ENCODE measurements around the gene TSNAXIP1. TPM values are rescaled to one million over a fixed set of nuclear protein-coding genes. Genes with fewer than 3 reads are reported as not detected.

The TSNAXIP1 gene
- total and polyA plus RNA-seq, 5 donors from 2014 or later, result 0.39 TPM; not detected in 4

GRCh38 chr16:67804853-67805542 lies 1.7 kb upstream of the TSNAXIP1 start:
- H3K36me3 ChIP-seq (ENCODE audit: control insufficient read depth, insufficient read depth, low read length), result peaks cover 8% of the 10 kb centered on the region
- Mint-ChIP-seq H3K27me3 (no peaks in the 10 kb centered on the region), H3K36me3 (peaks cover 19% of the 10 kb centered on the region), H3K4me3 (peak overlapping the region; percentile 92 to 99 (median 94)), H3K9me3 (no peaks in the 10 kb centered on the region), H3K27ac (peak overlapping the region in 2 of 3 donors; percentile 54 to 91), H3K4me1 (peaks cover 13 to 64% (median 42%) of the 10 kb centered on the region in 4 donors)
- no peak overlapping the region for H3K27ac ChIP-seq (ENCODE audit: insufficient read depth, low read length, poor library complexity, severe bottlenecking)
- ATAC-seq (ENCODE audit: low read depth in 2 of 2), result no peak
- H3K9me3 ChIP-seq (ENCODE audit: control insufficient read depth in 2 of 2, low read length in 2 of 2), result no peaks in the 10 kb centered on the region
- no peaks in the 10 kb centered on the region for H3K27me3 ChIP-seq (ENCODE audit: control insufficient read depth, insufficient read depth, low read length)
- peak in 1 of 3 donors; percentile 23 for DNase-seq
- H3K4me1 ChIP-seq (ENCODE audit: control insufficient read depth, insufficient read depth, low read length, poor library complexity, severe bottlenecking), result peaks cover 59% of the 10 kb centered on the region
- peak overlapping the region; percentile 80 for H3K4me3 ChIP-seq (ENCODE audit: low read depth, low read length)

- no peaks in the 10 kb centered on the region for H3K27me3 ChIP-seq (ENCODE audit: control insufficient read depth, insufficient read depth, low read length)
- ATAC-seq (ENCODE audit: low read depth in 2 of 2) (no peak), DNase-seq (peak in 1 of 3 donors; percentile 15)
- H3K36me3 ChIP-seq (ENCODE audit: control insufficient read depth, insufficient read depth, low read length), result peaks cover 7% of the 10 kb centered on the region
- Mint-ChIP-seq H3K4me3 (peak overlapping the region; percentile 92 to 99 (median 94)), H3K9me3 (no peaks in the 10 kb centered on the region), H3K4me1 (peaks cover 6 to 55% (median 34%) of the 10 kb centered on the region in 4 donors), H3K27ac (peak overlapping the region in 2 of 3 donors; percentile 86 to 91), H3K27me3 (no peaks in the 10 kb centered on the region), H3K36me3 (peaks cover 10% of the 10 kb centered on the region)
- H3K9me3 ChIP-seq (ENCODE audit: control insufficient read depth in 2 of 2, low read length in 2 of 2), result no peaks in the 10 kb centered on the region
- peak overlapping the region; percentile 80 for H3K4me3 ChIP-seq (ENCODE audit: low read depth, low read length)
- peak overlapping the region; percentile 78 for H3K27ac ChIP-seq (ENCODE audit: insufficient read depth, low read length, poor library complexity, severe bottlenecking)
- H3K4me1 ChIP-seq (ENCODE audit: control insufficient read depth, insufficient read depth, low read length, poor library complexity, severe bottlenecking), result peaks cover 53% of the 10 kb centered on the region
These were observed 816 bp upstream of the TSNAXIP1 start for GRCh38 chr16:67805718-67806427.

DNA sequence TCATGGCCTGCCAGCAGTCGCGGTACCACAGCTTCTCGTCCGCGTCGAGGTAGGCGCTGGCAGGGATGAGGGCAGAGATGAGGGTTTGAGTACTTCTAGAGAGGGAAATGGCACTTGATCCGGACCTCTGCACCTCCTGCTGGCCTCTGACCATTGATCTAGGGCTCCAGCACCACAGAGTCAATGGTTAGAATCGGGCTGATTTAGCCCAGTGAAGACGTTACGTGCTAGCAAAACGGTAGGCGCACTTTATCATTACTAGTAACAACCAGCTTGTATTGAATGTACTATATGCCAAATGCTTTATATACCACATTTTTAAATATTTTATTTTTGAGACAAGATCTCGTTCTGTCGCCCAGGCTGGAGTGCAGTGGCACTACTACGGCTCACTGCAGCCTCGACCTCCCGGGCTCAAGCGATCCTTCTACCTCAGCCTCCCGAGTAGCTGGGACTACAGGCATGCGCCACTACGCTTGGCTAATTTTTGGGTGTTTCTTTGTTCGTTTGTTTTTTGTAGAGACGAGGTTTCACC lies 526 bp downstream of the TSNAXIP1 start:
- Histone ChIP-seq H3K36me3 (ENCODE audit: control insufficient read depth, insufficient read depth, low read length) (peaks cover 7% of the 10 kb centered on the region), H3K4me3 (ENCODE audit: low read depth, low read length) (peak overlapping the region; percentile 72), H3K9me3 (ENCODE audit: control insufficient read depth in 2 of 2, low read length in 2 of 2) (no peaks in the 10 kb centered on the region), H3K27ac (ENCODE audit: insufficient read depth, low read length, poor library complexity, severe bottlenecking) (peak overlapping the region; percentile 78), H3K4me1 (ENCODE audit: control insufficient read depth, insufficient read depth, low read length, poor library complexity, severe bottlenecking) (peaks cover 40% of the 10 kb centered on the region), H3K27me3 (ENCODE audit: control insufficient read depth, insufficient read depth, low read length) (no peaks in the 10 kb centered on the region)
- Mint-ChIP-seq H3K9me3 (no peaks in the 10 kb centered on the region), H3K36me3 (peaks cover 5% of the 10 kb centered on the region), H3K4me1 (peaks cover 5 to 41% (median 23%) of the 10 kb centered on the region in 4 donors), H3K27me3 (no peaks in the 10 kb centered on the region), H3K27ac (peak overlapping the region; percentile 38 to 86 (median 62)), H3K4me3 (peak overlapping the region; percentile 92 to 99 (median 94))
- no peak for ATAC-seq (ENCODE audit: low read depth in 2 of 2)
- DNase-seq, result no peak

GRCh38 chr16:67811899-67812298 lies 5.2 kb downstream of the TSNAXIP1 start:
- Mint-ChIP-seq H3K4me1 (peaks cover 0 to 13% (median 4%) of the 10 kb centered on the region in 4 donors), H3K27ac (no peak overlapping the region), H3K4me3 (no peak overlapping the region), H3K9me3 (no peaks in the 10 kb centered on the region), H3K27me3 (peaks cover 4% of the 10 kb centered on the region), H3K36me3 (no peaks in the 10 kb centered on the region)
- Histone ChIP-seq H3K4me1 (ENCODE audit: control insufficient read depth, insufficient read depth, low read length, poor library complexity, severe bottlenecking) (peaks cover 8% of the 10 kb centered on the region), H3K27ac (ENCODE audit: insufficient read depth, low read length, poor library complexity, severe bottlenecking) (no peak overlapping the region), H3K4me3 (ENCODE audit: low read depth, low read length) (no peak overlapping the region), H3K27me3 (ENCODE audit: control insufficient read depth, insufficient read depth, low read length) (no peaks in the 10 kb centered on the region), H3K36me3 (ENCODE audit: control insufficient read depth, insufficient read depth, low read length) (no peaks in the 10 kb centered on the region), H3K9me3 (ENCODE audit: control insufficient read depth in 2 of 2, low read length in 2 of 2) (no peaks in the 10 kb centered on the region)
- DNase-seq (no peak), ATAC-seq (ENCODE audit: low read depth in 2 of 2) (no peak)

DNA sequence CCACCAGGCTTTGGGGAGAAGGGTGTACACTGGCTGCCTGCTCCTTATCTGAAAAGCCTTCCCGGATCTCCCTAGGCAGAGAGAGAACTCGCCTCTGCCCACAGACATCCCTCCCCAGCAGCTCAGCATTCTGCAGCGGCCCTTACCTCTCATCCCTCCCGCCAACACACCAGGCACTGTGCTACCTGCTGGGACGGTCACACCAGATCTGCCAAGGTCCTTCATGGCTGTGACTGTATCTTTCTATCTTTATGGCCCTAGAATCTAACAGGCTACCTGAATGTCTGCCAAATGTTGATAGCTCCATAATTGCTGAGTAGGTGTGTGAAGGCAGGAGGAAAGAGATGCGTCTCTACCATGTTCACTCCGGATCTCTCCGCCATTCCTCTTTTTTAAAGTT lies 7.9 kb downstream of the TSNAXIP1 start:
- H3K27ac Mint-ChIP-seq, result no peak overlapping the region

GRCh38 chr16:67820608-67821259 lies 14.0 kb downstream of the TSNAXIP1 start:
- Histone ChIP-seq H3K4me1 (ENCODE audit: control insufficient read depth, insufficient read depth, low read length, poor library complexity, severe bottlenecking) (peaks cover 4% of the 10 kb centered on the region), H3K4me3 (ENCODE audit: low read depth, low read length) (no peak overlapping the region), H3K27me3 (ENCODE audit: control insufficient read depth, insufficient read depth, low read length) (no peaks in the 10 kb centered on the region), H3K36me3 (ENCODE audit: control insufficient read depth, insufficient read depth, low read length) (no peaks in the 10 kb centered on the region), H3K9me3 (ENCODE audit: control insufficient read depth in 2 of 2, low read length in 2 of 2) (no peaks in the 10 kb centered on the region), H3K27ac (ENCODE audit: insufficient read depth, low read length, poor library complexity, severe bottlenecking) (no peak overlapping the region)
- H3K4me3 Mint-ChIP-seq, result no peak overlapping the region
- no peak for ATAC-seq (ENCODE audit: low read depth in 2 of 2)
- peaks cover 9% of the 10 kb centered on the region for H3K27me3 Mint-ChIP-seq
- DNase-seq, result no peak
- no peaks in the 10 kb centered on the region for H3K9me3 Mint-ChIP-seq
- peaks cover 0 to 7% (median 5%) of the 10 kb centered on the region in 4 donors for H3K4me1 Mint-ChIP-seq
- H3K36me3 Mint-ChIP-seq, result no peaks in the 10 kb centered on the region
- peak overlapping the region in 1 of 3 donors; percentile 26 for H3K27ac Mint-ChIP-seq

More for the DNA sequence above, 7.9 kb downstream of the TSNAXIP1 start:
- peaks cover 0 to 7% (median 5%) of the 10 kb centered on the region in 4 donors for H3K4me1 Mint-ChIP-seq
- peaks cover 4% of the 10 kb centered on the region for H3K4me1 ChIP-seq (ENCODE audit: control insufficient read depth, insufficient read depth, low read length, poor library complexity, severe bottlenecking)
- H3K36me3 Mint-ChIP-seq, result no peaks in the 10 kb centered on the region
- H3K27me3 ChIP-seq (ENCODE audit: control insufficient read depth, insufficient read depth, low read length), result no peaks in the 10 kb centered on the region
- no peaks in the 10 kb centered on the region for H3K9me3 ChIP-seq (ENCODE audit: control insufficient read depth in 2 of 2, low read length in 2 of 2)
- H3K27ac ChIP-seq (ENCODE audit: insufficient read depth, low read length, poor library complexity, severe bottlenecking), result no peak overlapping the region
- H3K36me3 ChIP-seq (ENCODE audit: control insufficient read depth, insufficient read depth, low read length), result no peaks in the 10 kb centered on the region
- H3K4me3 ChIP-seq (ENCODE audit: low read depth, low read length), result no peak overlapping the region
- DNase-seq, result no peak
- H3K27me3 Mint-ChIP-seq, result peaks cover 4% of the 10 kb centered on the region
- no peaks in the 10 kb centered on the region for H3K9me3 Mint-ChIP-seq
- no peak overlapping the region for H3K4me3 Mint-ChIP-seq
- no peak for ATAC-seq (ENCODE audit: low read depth in 2 of 2)

DNA sequence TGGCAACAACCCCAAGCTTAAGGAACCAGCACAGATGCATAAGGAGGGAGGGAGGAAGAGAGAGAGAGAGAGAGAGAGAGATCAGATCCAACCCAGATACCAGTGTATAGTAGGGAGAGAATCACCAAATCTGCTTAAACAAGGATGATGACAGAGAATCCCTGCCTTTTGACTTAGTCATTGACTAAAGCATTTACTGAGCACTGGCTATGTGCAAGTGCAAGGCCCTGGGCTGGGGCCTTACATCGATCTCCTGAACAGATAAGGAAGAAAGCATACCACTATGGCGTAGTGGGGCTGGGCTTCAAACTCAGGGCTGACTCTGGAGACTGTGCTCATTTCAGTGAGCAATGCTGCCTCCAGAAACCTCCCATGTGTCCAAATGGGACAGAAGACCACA lies 15.8 kb downstream of the TSNAXIP1 start:
- H3K27ac Mint-ChIP-seq, result no peak overlapping the region

More for the DNA sequence above, 15.8 kb downstream of the TSNAXIP1 start:
- no peak overlapping the region for H3K27ac ChIP-seq (ENCODE audit: insufficient read depth, low read length, poor library complexity, severe bottlenecking)
- Mint-ChIP-seq H3K9me3 (no peaks in the 10 kb centered on the region), H3K36me3 (no peaks in the 10 kb centered on the region), H3K27me3 (peaks cover 5% of the 10 kb centered on the region), H3K4me1 (no peaks in the 10 kb centered on the region), H3K4me3 (no peak overlapping the region)
- H3K4me1 ChIP-seq (ENCODE audit: control insufficient read depth, insufficient read depth, low read length, poor library complexity, severe bottlenecking), result no peaks in the 10 kb centered on the region
- DNase-seq, result no peak
- no peak for ATAC-seq (ENCODE audit: low read depth in 2 of 2)
- H3K27me3 ChIP-seq (ENCODE audit: control insufficient read depth, insufficient read depth, low read length), result no peaks in the 10 kb centered on the region
- H3K9me3 ChIP-seq (ENCODE audit: control insufficient read depth in 2 of 2, low read length in 2 of 2), result no peaks in the 10 kb centered on the region
- no peak overlapping the region for H3K4me3 ChIP-seq (ENCODE audit: low read depth, low read length)
- no peaks in the 10 kb centered on the region for H3K36me3 ChIP-seq (ENCODE audit: control insufficient read depth, insufficient read depth, low read length)
